Right lobe of liver (tissue), 6 donors: ENCODE results near the gene IGF2. TPM values are rescaled to one million over a fixed set of nuclear protein-coding genes. Genes with fewer than 3 reads are reported as not detected.

ENCODE experiments used
- ATAC-seq, 4 donors: fragments of 200-7000 bp; cut with Tn5 transposase; one replicate each; pipeline ENCODE4 v1.9.1; 2020; ENCODE audit warnings: mild to moderate bottlenecking in 4 of 4, moderate library complexity in 4 of 4
- DNase-seq, 3 donors: peaks; one replicate each; pipeline ENCODE4 v3.0.0-alpha.2; 2020
- H3K27ac ChIP-seq, 3 donors: fragments of 200-600 bp; one replicate each; pipeline ENCODE4 v1.8.0; 2022
- H3K27me3 ChIP-seq, 2 donors: fragments of 200-600 bp; one replicate each; pipeline ENCODE4 v1.8.0; 2022
- H3K36me3 ChIP-seq, 4 donors: fragments of 200-600 bp; sonication (generic) in 1 of 4; one replicate each; pipeline versions ENCODE4 v1.5.1 to v1.8.0; 2017 to 2022; ENCODE audit warnings: control low read depth in 1 of 4
- H3K4me1 ChIP-seq, 4 donors: fragments of 200-600 bp; sonication (generic) in 1 of 4; one replicate each; pipeline versions ENCODE4 v1.5.1 to v1.8.0; 2017 to 2022; ENCODE audit warnings: control low read depth in 1 of 4
- H3K4me3 ChIP-seq, 3 donors: fragments of 200-600 bp; one replicate each; pipeline ENCODE4 v1.8.0; 2022
- H3K9me3 ChIP-seq, 4 donors: fragments of 200-600 bp; sonication (generic) in 1 of 4; one replicate each; pipeline versions ENCODE4 v1.5.1 to v1.8.0; 2017 to 2022; ENCODE audit warnings: control low read depth in 1 of 4
- CTCF ChIP-seq, 4 donors: fragments of 200-600 bp in 3 of 4; fragments of 450-650 bp in 1 of 4; IDR thresholded peaks; one replicate each; pipeline versions ENCODE4 v1.5.1 to v1.8.0; 2016 to 2022; ENCODE audit warnings: antibody characterized with exemption in 4 of 4, mild to moderate bottlenecking in 2 of 4
- POLR2A ChIP-seq: fragments of 450-650 bp; IDR thresholded peaks from one replicate; pipeline ENCODE4 v1.6.1; 2017; ENCODE audit warnings: antibody characterized with exemption, mild to moderate bottlenecking
- WGBS: methylation state at CpG from one replicate; pipeline ENCODE4 v1.1.6; 2018; ENCODE audit warnings: low coverage, low lambda C conversion rate; ENCODE audit not compliant: insufficient coverage; ENCODE audit errors: missing lambda C conversion rate; 5-methylcytosine and 5-hydroxymethylcytosine counted together
- intact Hi-C, 2 donors: fragments of 100-400 bp; cut with DNase I; formaldehyde crosslinking; loops; one replicate each; pipeline versions ENCODE4 v1.11.2 to v1.14.1; 2022
- total RNA-seq, 6 experiments: library from RNA; depleted of rRNA in 2 of 6; stranded (reverse); fragments of >200 nt in 2 of 6; fragmentation: NEBNext Ultra II Directional in 3 of 6; extraction: Animal tissue kit (Norgen Biotek cat#: 25700) in 3 of 6; gene quantifications; one replicate each; pipeline versions ENCODE4 v1.1.0 to v1.2.4, GENCODE V29; 2016 to 2023
- donor health status: DM: no; HTN: yes; CAD: no.
- donor health status: DM: no; HTN: no; CAD: no.
- donor health status: DM: no; HTN: no; CAD: no.
- donor health status: DM: no; HTN: yes; CAD: no.
- donor health status: DM: no; HTN: yes; CAD: no.

IGF2 gene
- total RNA-seq, 6 experiments from 2014 or later, result 86.6 to 289 (median 177) TPM

GRCh38 chr11:2115308-2115707 lies 23.9 kb downstream of the IGF2 start:
- no peak for TF ChIP-seq POLR2A
- no peak for TF ChIP-seq CTCF (IDR thresholded peaks at IDR 0.05)
- H3K27ac ChIP-seq, result no peak overlapping the region
- WGBS, result no CpG with 5 or more reads among the region's 12 CpGs
- H3K36me3 ChIP-seq, result no peaks in the 10 kb centered on the region
- peaks cover 0 to 2% (median 0%) of the 10 kb centered on the region in 4 donors for H3K9me3 ChIP-seq
- H3K4me3 ChIP-seq, result no peak overlapping the region
- DNase-seq, result peak in 2 of 3 donors; percentile 35 to 39
- ATAC-seq, result peak in 1 of 4 donors; percentile 42
- H3K4me1 ChIP-seq, result no peaks in the 10 kb centered on the region
- no peaks in the 10 kb centered on the region for H3K27me3 ChIP-seq
- intact Hi-C loops, result no loop called here

GRCh38 chr11:2114430-2115241 lies 24.6 kb downstream of the IGF2 start:
- ATAC-seq (peak in 2 of 4 donors; percentile 26 to 32), DNase-seq (peak in 2 of 3 donors; percentile 28 to 49)
- intact Hi-C loops, result no loop called here
- TF ChIP-seq POLR2A (no peak), CTCF (IDR thresholded peaks at IDR 0.05) (no peak)
- Histone ChIP-seq H3K4me3 (no peak overlapping the region), H3K9me3 (peaks cover 0 to 2% (median 0%) of the 10 kb centered on the region in 4 donors), H3K27me3 (no peaks in the 10 kb centered on the region), H3K27ac (no peak overlapping the region), H3K4me1 (no peaks in the 10 kb centered on the region), H3K36me3 (no peaks in the 10 kb centered on the region)
- 83% methylated on average over 10 of the region's 32 CpGs for WGBS

- H3K36me3 ChIP-seq, result no peaks in the 10 kb centered on the region
- H3K4me3 ChIP-seq, result no peak overlapping the region
- H3K27ac ChIP-seq, result no peak overlapping the region
- intact Hi-C loops, result no loop called here
- DNase-seq (peak in 1 of 3 donors; percentile 37), ATAC-seq (no peak)
- H3K4me1 ChIP-seq, result no peaks in the 10 kb centered on the region
- WGBS, result 81% methylated on average over 10 of the region's 11 CpGs
- TF ChIP-seq POLR2A (no peak), CTCF (IDR thresholded peaks at IDR 0.05) (no peak)
- H3K9me3 ChIP-seq, result peaks cover 0 to 2% (median 0%) of the 10 kb centered on the region in 4 donors
- H3K27me3 ChIP-seq, result no peaks in the 10 kb centered on the region
Measured at GRCh38 chr11:2113776-2114175, 25.4 kb downstream of the IGF2 start.

GRCh38 chr11:2110521-2110920 lies 28.7 kb downstream of the IGF2 start:
- ATAC-seq, result no peak
- no peak for DNase-seq
- no peaks in the 10 kb centered on the region for H3K9me3 ChIP-seq
- no peak overlapping the region for H3K4me3 ChIP-seq
- no peak overlapping the region for H3K27ac ChIP-seq
- no peaks in the 10 kb centered on the region for H3K4me1 ChIP-seq
- TF ChIP-seq CTCF (IDR thresholded peaks at IDR 0.05) (no peak), POLR2A (no peak)
- H3K27me3 ChIP-seq, result no peaks in the 10 kb centered on the region
- intact Hi-C loops, result no loop called here
- no peaks in the 10 kb centered on the region for H3K36me3 ChIP-seq
- WGBS, result 93% methylated on average over 7 of the region's 12 CpGs
